A549 (cell line): ENCODE measurements around the gene RASSF6. TPM values are rescaled to one million over a fixed set of nuclear protein-coding genes. Genes with fewer than 3 reads are reported as not detected.

Source experiments
- ATAC-seq, 2 experiments: fragments of 200-7000 bp in 1 of 2; fragments of >200 bp in 1 of 2; cut with Nextera tagmentation in 1 of 2; cut with Tn5 transposase in 1 of 2; 3 replicates each; pipeline versions ENCODE4 v1.8.0 to v1.9.1; 2018 to 2020; ENCODE audit warnings: mild to moderate bottlenecking in 1 of 2, moderate library complexity in 1 of 2
- CTCF ChIA-PET: fragments of 300-600 bp; sonication (Branson Sonifier 250); formaldehyde crosslinking; extraction: SDS; loops from one replicate; lab custom pipeline; 2021; ENCODE audit warnings: antibody characterized with exemption, inconsistent platforms; lab: Yijun Ruan, JAX
- POLR2A ChIA-PET: fragments of 350-600 bp; formaldehyde crosslinking; extraction: SDS; loops from one replicate; lab custom pipeline; 2021; ENCODE audit warnings: antibody characterized with exemption, inconsistent platforms; lab: Yijun Ruan, JAX
- DNase-seq, 2 experiments: peaks; one replicate each; pipeline versions ENCODE4 v3.0.0 to v3.0.0-alpha.2; 2011 to 2016; ENCODE audit warnings: low read depth in 1 of 2, low spot score in 1 of 2
- FAIRE-seq: peaks from 2 replicates; lab custom pipeline; 2011; peaks lifted over from hg19 to GRCh38; lab: Jason Lieb, UNC
- H3K27ac ChIP-seq, 2 experiments: fragments of >200 bp; sonication (Bioruptor Twin); formaldehyde crosslinking; 3 replicates each; pipeline ENCODE4 v1.5.1; 2016 to 2017
- H3K4me1 ChIP-seq: fragments of >200 bp; sonication (Bioruptor Twin); formaldehyde crosslinking; 3 replicates; pipeline ENCODE4 v1.6.1; 2016
- H3K4me2 ChIP-seq: fragments of >200 bp; sonication (Bioruptor Twin); formaldehyde crosslinking; 3 replicates; pipeline ENCODE4 v1.6.1; 2016
- H3K4me3 ChIP-seq: fragments of >200 bp; sonication (Bioruptor Twin); formaldehyde crosslinking; 3 replicates; pipeline ENCODE4 v1.5.1; 2016
- H3K9me3 ChIP-seq: fragments of >200 bp; sonication (Bioruptor Twin); formaldehyde crosslinking; 3 replicates; pipeline ENCODE4 v1.6.1; 2016
- BHLHE40 ChIP-seq: IDR thresholded peaks from 2 replicates; pipeline ENCODE4 v1.6.1; 2012; ENCODE audit warnings: low read depth, low read length, inconsistent platforms
- E2F6 ChIP-seq: IDR thresholded peaks from 2 replicates; pipeline ENCODE4 v1.6.1; 2012; ENCODE audit warnings: low read depth, borderline replicate concordance
- EHMT2 ChIP-seq: fragments of 200-600 bp; sonication (generic); IDR thresholded peaks from 2 replicates; pipeline ENCODE4 v1.6.1; 2016; ENCODE audit warnings: antibody characterized with exemption, low read depth, mild to moderate bottlenecking, moderate library complexity
- ESRRA ChIP-seq: fragments of 150-350 bp; IDR thresholded peaks from 2 replicates; pipeline ENCODE4 v1.6.1; 2014; ENCODE audit warnings: mild to moderate bottlenecking, low read length, borderline replicate concordance
- HES2 ChIP-seq: fragments of >200 bp; sonication (Bioruptor Twin); formaldehyde crosslinking; IDR thresholded peaks from 2 replicates; pipeline ENCODE4 v1.6.1; 2016
- HOXA7 ChIP-seq: fragments of 250-450 bp; sonication (Bioruptor Pico); IDR thresholded peaks from 2 replicates; pipeline ENCODE4 v1.5.0; 2020; ENCODE audit warnings: mild to moderate bottlenecking, moderate library complexity
- HOXB5 ChIP-seq: fragments of 250-450 bp; sonication (Bioruptor Pico); IDR thresholded peaks from 2 replicates; pipeline ENCODE4 v1.5.0; 2020; ENCODE audit warnings: mild to moderate bottlenecking, moderate library complexity
- JUN ChIP-seq, 2 experiments: fragments of >200 bp; sonication (Bioruptor Twin); formaldehyde crosslinking; IDR thresholded peaks; 2 replicates in 1 of 2; 3 replicates in 1 of 2; pipeline ENCODE4 v1.6.1; 2016 to 2017
- JUNB ChIP-seq: fragments of >200 bp; sonication (Bioruptor Twin); formaldehyde crosslinking; IDR thresholded peaks from 2 replicates; pipeline ENCODE4 v1.6.1; 2016
- KDM1A ChIP-seq: fragments of 200-600 bp; sonication (generic); IDR thresholded peaks from 2 replicates; pipeline ENCODE4 v1.6.1; 2016; ENCODE audit warnings: low read depth, mild to moderate bottlenecking
- KDM5A ChIP-seq: fragments of 200-600 bp; sonication (generic); IDR thresholded peaks from 2 replicates; pipeline ENCODE4 v1.6.1; 2016; ENCODE audit warnings: antibody characterized with exemption, mild to moderate bottlenecking
- MAFK ChIP-seq: fragments of 450-650 bp; IDR thresholded peaks from 2 replicates; pipeline ENCODE4 v1.6.1; 2014; ENCODE audit not compliant: partially characterized antibody
- MYC ChIP-seq: IDR thresholded peaks from 2 replicates; pipeline ENCODE4 v1.6.1; 2012; ENCODE audit warnings: mild to moderate bottlenecking, inconsistent platforms, low read length, improper control_type of control experiment, borderline replicate concordance
- NFE2L2 ChIP-seq: fragments of 150-350 bp; conservative IDR thresholded peaks from 2 replicates; pipeline ENCODE4 v1.6.1; 2014; ENCODE audit warnings: low read length
- POLR2A ChIP-seq: IDR thresholded peaks from 2 replicates; pipeline ENCODE4 v1.6.1; 2012; ENCODE audit warnings: mild to moderate bottlenecking, low read length
- RARB ChIP-seq: fragments of 250-450 bp; sonication (Bioruptor Pico); IDR thresholded peaks from 2 replicates; pipeline ENCODE4 v1.8.0; 2021; ENCODE audit warnings: mild to moderate bottlenecking, moderate library complexity
- RCOR1 ChIP-seq: fragments of 150-350 bp; IDR thresholded peaks from 2 replicates; pipeline ENCODE4 v1.6.1; 2014; ENCODE audit warnings: antibody characterized with exemption, low read length, low read depth
- REST ChIP-seq: fragments of 200-600 bp; sonication (generic); IDR thresholded peaks from 2 replicates; pipeline ENCODE4 v1.6.1; 2016; ENCODE audit warnings: antibody characterized with exemption, mild to moderate bottlenecking, moderate library complexity
- RFX5 ChIP-seq: fragments of 450-650 bp; IDR thresholded peaks from 2 replicates; pipeline ENCODE4 v1.7.1; 2014; ENCODE audit warnings: antibody characterized with exemption, mild to moderate bottlenecking, moderate library complexity
- SMC3 ChIP-seq: fragments of >200 bp; sonication (Bioruptor Twin); formaldehyde crosslinking; IDR thresholded peaks from 3 replicates; pipeline ENCODE4 v1.6.1; 2018; ENCODE audit warnings: inconsistent platforms
- SREBF2 ChIP-seq: fragments of 450-650 bp; IDR thresholded peaks from 2 replicates; pipeline ENCODE4 v1.6.1; 2014; ENCODE audit warnings: mild to moderate bottlenecking, moderate library complexity
- ZC3H11A ChIP-seq: fragments of 450-650 bp; IDR thresholded peaks from 2 replicates; pipeline ENCODE4 v1.6.1; 2014; ENCODE audit warnings: antibody characterized with exemption, mild to moderate bottlenecking
- WGBS: methylation state at CpG from one replicate; pipeline ENCODE4 v1.1.6; 2017; ENCODE audit errors: missing lambda C conversion rate; 5-methylcytosine and 5-hydroxymethylcytosine counted together
- polyA plus RNA-seq, 4 experiments: library from polyadenylated mRNA; depleted of rRNA in 3 of 4; stranded (reverse); fragments of >200 nt; fragmentation: RNase III in 1 of 4; extraction: RNeasy Plus Mini Kit Qiagen cat#74134 plus additional on column Dnase treatment in 1 of 4; gene quantifications; 2 replicates in 3 of 4; 3 replicates in 1 of 4; pipeline ENCODE4 v1.2.3, GENCODE V29; 2011 to 2017
- TF ChIP-seq, protein P1 (sequence below): fragments of >200 bp; sonication (Bioruptor Twin); formaldehyde crosslinking; IDR thresholded peaks from 3 replicates; pipeline ENCODE4 v1.5.1; 2016

RASSF6 gene
- polyA plus RNA-seq, 2 of the 4 experiments (the other 2 are of a cell fraction), result 1.8 to 5.9 TPM

- 80% methylated on average over 3 of the region's 3 CpGs for WGBS
- no peak for TF ChIP-seq SMC3
- TF ChIP-seq KDM5A, result no peak
- TF ChIP-seq KDM1A, result no peak
- no peak for TF ChIP-seq JUN (IDR thresholded peaks at IDR 0.05)
- no peak for TF ChIP-seq RARB (CRISPR knock-in tag)
- TF ChIP-seq ZC3H11A, result no peak
- no peak for FAIRE-seq
- peaks cover 24% of the 10 kb centered on the region; the same call in 2 of the 3 replicates for H3K4me1 ChIP-seq
- CTCF ChIA-PET, result interaction anchor here (0.8 kb wide), 1 partner anchor 67 kb away, joined by 3 read pairs; no protein-coding TSS in a partner anchor
- POLR2A ChIA-PET, result no interaction called here
- no peak overlapping the region for H3K4me3 ChIP-seq
- H3K9me3 ChIP-seq, result no peaks in the 10 kb centered on the region
- H3K27ac ChIP-seq, result no peak overlapping the region
- no peak for ATAC-seq
- no peak for DNase-seq
- no peak overlapping the region for H3K4me2 ChIP-seq
Measured at GRCh38 chr4:73586666-73587065, 33.6 kb downstream of the RASSF6 start.

- FAIRE-seq (no peak), DNase-seq (no peak), ATAC-seq (no peak)
- Histone ChIP-seq H3K4me1 (peaks cover 24% of the 10 kb centered on the region; the same call in 2 of the 3 replicates), H3K9me3 (no peaks in the 10 kb centered on the region), H3K4me2 (no peak overlapping the region), H3K4me3 (no peak overlapping the region), H3K27ac (no peak overlapping the region)
- WGBS, result 89% methylated on average over 1 of the region's 1 CpG
- TF ChIP-seq JUN (IDR thresholded peaks at IDR 0.05) (no peak), RCOR1 (no peak), HOXB5 (CRISPR knock-in tag) (no peak), BHLHE40 (no peak), SREBF2 (no peak), KDM1A (no peak), MYC (no peak), E2F6 (no peak), HOXA7 (CRISPR knock-in tag) (no peak), POLR2A (no peak), RFX5 (no peak), EHMT2 (no peak), MAFK (no peak), HES2 (no peak), ESRRA (no peak), NFE2L2 (no peak), REST (no peak), JUNB (no peak)
- TF ChIP-seq, protein P1, sequence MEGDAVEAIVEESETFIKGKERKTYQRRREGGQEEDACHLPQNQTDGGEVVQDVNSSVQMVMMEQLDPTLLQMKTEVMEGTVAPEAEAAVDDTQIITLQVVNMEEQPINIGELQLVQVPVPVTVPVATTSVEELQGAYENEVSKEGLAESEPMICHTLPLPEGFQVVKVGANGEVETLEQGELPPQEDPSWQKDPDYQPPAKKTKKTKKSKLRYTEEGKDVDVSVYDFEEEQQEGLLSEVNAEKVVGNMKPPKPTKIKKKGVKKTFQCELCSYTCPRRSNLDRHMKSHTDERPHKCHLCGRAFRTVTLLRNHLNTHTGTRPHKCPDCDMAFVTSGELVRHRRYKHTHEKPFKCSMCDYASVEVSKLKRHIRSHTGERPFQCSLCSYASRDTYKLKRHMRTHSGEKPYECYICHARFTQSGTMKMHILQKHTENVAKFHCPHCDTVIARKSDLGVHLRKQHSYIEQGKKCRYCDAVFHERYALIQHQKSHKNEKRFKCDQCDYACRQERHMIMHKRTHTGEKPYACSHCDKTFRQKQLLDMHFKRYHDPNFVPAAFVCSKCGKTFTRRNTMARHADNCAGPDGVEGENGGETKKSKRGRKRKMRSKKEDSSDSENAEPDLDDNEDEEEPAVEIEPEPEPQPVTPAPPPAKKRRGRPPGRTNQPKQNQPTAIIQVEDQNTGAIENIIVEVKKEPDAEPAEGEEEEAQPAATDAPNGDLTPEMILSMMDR, result no peak
- CTCF ChIA-PET, result no interaction called here
- POLR2A ChIA-PET, result no interaction called here
Measured at GRCh38 chr4:73586040-73586439, 34.2 kb downstream of the RASSF6 start.
